ENCODE results near the gene CPNE5.

Gene CPNE5

GRCh38 chr6:36753671-36754405 is 85.4 kb downstream of the CPNE5 start:
- FAIRE-seq, result no peak
- TF ChIP-seq POLR2AphosphoS5 (IDR thresholded peaks at IDR 0.05; ENCODE audit: low read depth, low read length), result no peak
- no peak for TF ChIP-seq POLR2A (IDR thresholded peaks at IDR 0.05; ENCODE audit: low read depth, low read length)
- TF ChIP-seq TAF1 (IDR thresholded peaks at IDR 0.05; ENCODE audit: borderline replicate concordance, low read depth, low read length), result no peak
- no peak for DNase-seq (ENCODE audit: insufficient read length)

GRCh38 chr6:36752886-36753506 is 86.2 kb downstream of the CPNE5 start:
- DNase-seq (ENCODE audit: insufficient read length), result peak; percentile 45
- FAIRE-seq, result peak; percentile 90
- TF ChIP-seq POLR2AphosphoS5 (IDR thresholded peaks at IDR 0.05; ENCODE audit: low read depth, low read length) (no peak), POLR2A (IDR thresholded peaks at IDR 0.05; ENCODE audit: low read depth, low read length) (no peak), TAF1 (IDR thresholded peaks at IDR 0.05; ENCODE audit: borderline replicate concordance, low read depth, low read length) (no peak)

- FAIRE-seq (no peak), DNase-seq (ENCODE audit: insufficient read length) (no peak)
- TF ChIP-seq POLR2AphosphoS5 (IDR thresholded peaks at IDR 0.05; ENCODE audit: low read depth, low read length) (no peak), TAF1 (IDR thresholded peaks at IDR 0.05; ENCODE audit: borderline replicate concordance, low read depth, low read length) (no peak), POLR2A (IDR thresholded peaks at IDR 0.05; ENCODE audit: low read depth, low read length) (no peak)
Observed at GRCh38 chr6:36752187-36752885, 86.9 kb downstream of the CPNE5 start.

- DNase-seq (ENCODE audit: insufficient read length) (no peak), FAIRE-seq (no peak)
- no peak for TF ChIP-seq POLR2A (IDR thresholded peaks at IDR 0.05; ENCODE audit: low read depth, low read length)
Observed at GRCh38 chr6:36751833-36752186, 87.4 kb downstream of the CPNE5 start.

DNA sequence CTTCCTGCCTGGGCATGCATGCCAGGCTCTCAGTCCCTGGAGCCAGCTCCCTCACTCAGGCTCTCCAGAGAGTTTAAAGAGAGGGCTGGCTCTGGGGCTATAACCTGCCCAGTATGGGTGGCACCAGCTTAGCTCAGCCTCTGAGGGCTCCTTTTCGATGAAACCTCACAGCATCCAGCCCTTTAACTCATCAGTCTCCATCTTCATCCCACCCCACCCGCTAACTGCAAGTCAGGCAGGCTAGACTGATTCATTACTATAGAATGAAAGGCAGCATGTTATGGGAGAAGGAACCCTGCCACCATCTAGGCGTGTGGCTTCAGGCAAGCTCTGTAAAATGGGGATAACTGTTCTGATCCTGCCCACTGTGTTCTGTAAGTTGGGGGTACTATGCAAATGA is 88.2 kb downstream of the CPNE5 start:
- no peak for TF ChIP-seq TAF1 (IDR thresholded peaks at IDR 0.05; ENCODE audit: borderline replicate concordance, low read depth, low read length)
- no peak for TF ChIP-seq POLR2A (IDR thresholded peaks at IDR 0.05; ENCODE audit: low read depth, low read length)
- no peak for TF ChIP-seq POLR2AphosphoS5 (IDR thresholded peaks at IDR 0.05; ENCODE audit: low read depth, low read length)
- DNase-seq (ENCODE audit: insufficient read length), result no peak
- no peak for FAIRE-seq

GRCh38 chr6:36749829-36750489 is 89.3 kb downstream of the CPNE5 start:
- TF ChIP-seq TAF1 (IDR thresholded peaks at IDR 0.05; ENCODE audit: borderline replicate concordance, low read depth, low read length) (no peak), POLR2AphosphoS5 (IDR thresholded peaks at IDR 0.05; ENCODE audit: low read depth, low read length) (no peak), POLR2A (IDR thresholded peaks at IDR 0.05; ENCODE audit: low read depth, low read length) (no peak)
- FAIRE-seq (no peak), DNase-seq (ENCODE audit: insufficient read length) (no peak)

GRCh38 chr6:36746251-36746650 is 93.0 kb downstream of the CPNE5 start:
- DNase-seq (ENCODE audit: insufficient read length), result no peak
- no peak for TF ChIP-seq POLR2AphosphoS5 (IDR thresholded peaks at IDR 0.05; ENCODE audit: low read depth, low read length)
- no peak for TF ChIP-seq POLR2A (IDR thresholded peaks at IDR 0.05; ENCODE audit: low read depth, low read length)
- no peak for TF ChIP-seq TAF1 (IDR thresholded peaks at IDR 0.05; ENCODE audit: borderline replicate concordance, low read depth, low read length)
- FAIRE-seq, result no peak

DNA sequence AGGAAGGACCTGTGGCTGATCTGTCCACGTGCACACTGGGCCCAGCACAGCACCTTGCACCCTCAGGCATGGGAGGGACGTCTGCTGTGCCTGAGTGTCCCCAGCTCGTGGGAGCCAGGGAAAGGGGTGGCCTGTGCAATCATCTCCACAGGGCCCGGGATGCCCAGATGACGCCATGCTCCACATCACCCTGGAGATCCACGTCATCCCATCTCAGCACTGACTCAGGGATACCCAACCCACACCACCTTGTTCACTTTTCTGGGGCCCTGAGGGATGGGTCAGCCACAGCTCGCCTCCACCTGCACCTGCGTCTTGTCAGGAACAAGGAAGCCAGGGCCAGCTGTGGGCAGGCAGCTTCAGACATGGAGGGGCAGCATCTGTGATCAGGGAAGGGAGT is 93.4 kb downstream of the CPNE5 start:
- FAIRE-seq (no peak), DNase-seq (ENCODE audit: insufficient read length) (no peak)
- TF ChIP-seq POLR2A (IDR thresholded peaks at IDR 0.05; ENCODE audit: low read depth, low read length) (no peak), TAF1 (IDR thresholded peaks at IDR 0.05; ENCODE audit: borderline replicate concordance, low read depth, low read length) (no peak), POLR2AphosphoS5 (IDR thresholded peaks at IDR 0.05; ENCODE audit: low read depth, low read length) (no peak)

DNA sequence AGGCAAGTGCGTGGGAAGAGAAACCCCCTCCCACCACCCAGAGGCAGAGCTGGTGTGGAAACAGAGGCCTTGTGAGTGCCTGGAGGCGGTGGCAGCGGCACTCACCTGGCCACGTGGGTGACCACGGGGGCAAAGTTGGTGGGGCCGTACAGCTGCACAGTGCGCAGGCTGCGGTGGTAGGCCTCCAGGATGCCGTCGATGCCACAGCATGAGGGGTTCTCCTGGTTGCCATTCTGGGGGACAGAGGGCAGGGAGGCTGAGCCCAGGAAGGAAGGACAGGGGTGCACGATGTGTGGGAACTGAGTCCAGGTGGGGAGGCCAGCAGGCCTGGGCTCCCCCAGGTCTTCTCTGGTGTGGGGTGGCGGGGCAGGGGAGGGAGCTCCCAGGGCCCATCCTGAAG is 94.0 kb downstream of the CPNE5 start:
- no peak for TF ChIP-seq POLR2AphosphoS5 (IDR thresholded peaks at IDR 0.05; ENCODE audit: low read depth, low read length)
- no peak for TF ChIP-seq POLR2A (IDR thresholded peaks at IDR 0.05; ENCODE audit: low read depth, low read length)
- no peak for TF ChIP-seq TAF1 (IDR thresholded peaks at IDR 0.05; ENCODE audit: borderline replicate concordance, low read depth, low read length)
- no peak for FAIRE-seq

DNA sequence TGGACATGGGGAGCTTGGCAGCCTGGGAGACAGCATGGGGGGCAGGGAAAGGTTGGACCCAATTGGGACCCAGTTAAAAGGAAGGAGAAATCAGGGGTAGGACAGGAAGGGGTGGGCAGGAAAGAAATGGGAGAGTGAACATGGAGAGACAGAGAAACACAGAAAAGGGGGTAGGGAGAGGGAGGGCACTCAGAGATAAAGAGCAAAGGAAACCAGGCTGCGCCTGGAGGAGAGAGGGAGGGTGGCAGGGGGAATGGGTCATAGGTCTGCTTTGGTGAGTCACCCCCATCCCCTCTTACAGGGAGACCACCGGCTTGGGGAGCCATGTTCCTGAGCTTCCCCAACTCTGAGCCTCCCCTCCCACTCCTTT is 95.0 kb downstream of the CPNE5 start:
- DNase-seq (ENCODE audit: insufficient read length), result no peak
- TF ChIP-seq POLR2AphosphoS5 (IDR thresholded peaks at IDR 0.05; ENCODE audit: low read depth, low read length) (no peak), TAF1 (IDR thresholded peaks at IDR 0.05; ENCODE audit: borderline replicate concordance, low read depth, low read length) (no peak), POLR2A (IDR thresholded peaks at IDR 0.05; ENCODE audit: low read depth, low read length) (no peak)
- no peak for FAIRE-seq

More for the DNA sequence above, 94.0 kb downstream of the CPNE5 start:
- DNase-seq (ENCODE audit: insufficient read length), result no peak

- no peak for TF ChIP-seq POLR2AphosphoS5 (IDR thresholded peaks at IDR 0.05; ENCODE audit: low read depth, low read length)
- no peak for TF ChIP-seq POLR2A (IDR thresholded peaks at IDR 0.05; ENCODE audit: low read depth, low read length)
- TF ChIP-seq TAF1 (IDR thresholded peaks at IDR 0.05; ENCODE audit: borderline replicate concordance, low read depth, low read length), result no peak
- DNase-seq (ENCODE audit: insufficient read length), result no peak
- FAIRE-seq, result no peak
Observed at GRCh38 chr6:36743538-36744303, 95.5 kb downstream of the CPNE5 start.
